Natural killer cell (primary cell): ENCODE results near the gene NEK11. TPM values are rescaled to one million over a fixed set of nuclear protein-coding genes. Genes with fewer than 3 reads are reported as not detected.

ENCODE experiments used
- ATAC-seq, 3 donors: fragments of 150-1000 bp in 2 of 3; fragments of 200-7000 bp in 1 of 3; cut with Tn5 transposase; 1 replicate in 1 of 3; 2 replicates in 2 of 3; pipeline ENCODE4 v1.10.0; 2021; ENCODE audit warnings: mild to moderate bottlenecking in 2 of 3, moderate library complexity in 2 of 3
- DNase-seq, 2 donors: peaks; one replicate each; pipeline versions ENCODE4 v3.0.0 to v3.0.0-alpha.2; 2013 to 2021; ENCODE audit warnings: mixed read lengths in 1 of 2
- H3K27ac ChIP-seq: one replicate; pipeline ENCODE4 v1.5.1; 2013; ENCODE audit warnings: mild to moderate bottlenecking, low read length
- H3K27me3 ChIP-seq: one replicate; pipeline ENCODE4 v1.6.1; 2013; ENCODE audit warnings: low read length; ENCODE audit not compliant: control insufficient read depth, insufficient read depth
- H3K36me3 ChIP-seq: one replicate; pipeline ENCODE4 v1.6.1; 2013; ENCODE audit warnings: low read length; ENCODE audit not compliant: control insufficient read depth, insufficient read depth
- H3K4me1 ChIP-seq: one replicate; pipeline ENCODE4 v1.6.1; 2013; ENCODE audit warnings: low read length; ENCODE audit not compliant: control insufficient read depth, insufficient read depth
- H3K4me3 ChIP-seq: one replicate; pipeline ENCODE4 v1.5.1; 2013; ENCODE audit warnings: low read length
- H3K9me3 ChIP-seq: one replicate; pipeline ENCODE4 v1.6.1; 2013; ENCODE audit warnings: low read length; ENCODE audit not compliant: control insufficient read depth, insufficient read depth
- H3K27ac Mint-ChIP-seq, 2 donors: one replicate each; pipeline ENCODE4 v1.8.0; 2022; ENCODE audit warnings: mild to moderate bottlenecking in 2 of 2, mixed read lengths in 2 of 2, moderate library complexity in 1 of 2
- H3K27me3 Mint-ChIP-seq, 2 donors: one replicate each; pipeline ENCODE4 v1.8.0; 2022; ENCODE audit warnings: low read depth in 2 of 2, mixed read lengths in 2 of 2
- H3K36me3 Mint-ChIP-seq: one replicate; pipeline ENCODE4 v1.8.0; 2022; ENCODE audit warnings: mixed read lengths
- H3K4me1 Mint-ChIP-seq, 2 donors: one replicate each; pipeline ENCODE4 v1.8.0; 2022; ENCODE audit warnings: mixed read lengths in 2 of 2
- H3K4me3 Mint-ChIP-seq: one replicate; pipeline ENCODE4 v1.8.0; 2022; ENCODE audit warnings: mild to moderate bottlenecking, moderate library complexity, mixed read lengths
- H3K9me3 Mint-ChIP-seq, 2 donors: one replicate each; pipeline ENCODE4 v1.8.0; 2022; ENCODE audit warnings: mixed read lengths in 2 of 2
- WGBS: methylation state at CpG from one replicate; pipeline ENCODE4 v1.1.7; 2013; ENCODE audit warnings: missing lambda C conversion rate; ENCODE audit not compliant: insufficient coverage; 5-methylcytosine and 5-hydroxymethylcytosine counted together
- intact Hi-C: fragments of 100-400 bp; cut with micrococcal nuclease; formaldehyde crosslinking; loops from one replicate; pipeline ENCODE4 v1.14.2; 2022
- total RNA-seq, 4 donors: library from RNA; stranded (reverse); fragments of 120-200 nt in 1 of 4; gene quantifications; one replicate each; pipeline versions ENCODE4 v1.2.3 to v1.2.4, GENCODE V29; 2013 to 2022
- TF ChIP-seq, protein P1 (sequence below): fragments of 200-600 bp; IDR thresholded peaks from one replicate; pipeline ENCODE4 v1.8.0; 2022; ENCODE audit warnings: antibody characterized with exemption

The NEK11 gene
- total RNA-seq, 3 donors from 2014 or later (not counting 1 experiment from before 2014, with no cell fraction given): 2.6 to 3.6 (median 3.5) TPM

GRCh38 chr3:131394400-131394799, 367.7 kb downstream of the NEK11 start:
- ATAC-seq: no peak
- no peaks in the 10 kb centered on the region for H3K9me3 Mint-ChIP-seq

GRCh38 chr3:131396170-131396569, 369.5 kb downstream of the NEK11 start:
- TF ChIP-seq, protein P1, sequence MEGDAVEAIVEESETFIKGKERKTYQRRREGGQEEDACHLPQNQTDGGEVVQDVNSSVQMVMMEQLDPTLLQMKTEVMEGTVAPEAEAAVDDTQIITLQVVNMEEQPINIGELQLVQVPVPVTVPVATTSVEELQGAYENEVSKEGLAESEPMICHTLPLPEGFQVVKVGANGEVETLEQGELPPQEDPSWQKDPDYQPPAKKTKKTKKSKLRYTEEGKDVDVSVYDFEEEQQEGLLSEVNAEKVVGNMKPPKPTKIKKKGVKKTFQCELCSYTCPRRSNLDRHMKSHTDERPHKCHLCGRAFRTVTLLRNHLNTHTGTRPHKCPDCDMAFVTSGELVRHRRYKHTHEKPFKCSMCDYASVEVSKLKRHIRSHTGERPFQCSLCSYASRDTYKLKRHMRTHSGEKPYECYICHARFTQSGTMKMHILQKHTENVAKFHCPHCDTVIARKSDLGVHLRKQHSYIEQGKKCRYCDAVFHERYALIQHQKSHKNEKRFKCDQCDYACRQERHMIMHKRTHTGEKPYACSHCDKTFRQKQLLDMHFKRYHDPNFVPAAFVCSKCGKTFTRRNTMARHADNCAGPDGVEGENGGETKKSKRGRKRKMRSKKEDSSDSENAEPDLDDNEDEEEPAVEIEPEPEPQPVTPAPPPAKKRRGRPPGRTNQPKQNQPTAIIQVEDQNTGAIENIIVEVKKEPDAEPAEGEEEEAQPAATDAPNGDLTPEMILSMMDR: no peak
- Histone ChIP-seq H3K27ac (no peak overlapping the region), H3K27me3 (no peaks in the 10 kb centered on the region), H3K36me3 (no peaks in the 10 kb centered on the region), H3K4me3 (no peak overlapping the region), H3K9me3 (no peaks in the 10 kb centered on the region), H3K4me1 (no peaks in the 10 kb centered on the region)
- H3K9me3 Mint-ChIP-seq: no peaks in the 10 kb centered on the region
- no peaks in the 10 kb centered on the region for H3K4me1 Mint-ChIP-seq
- DNase-seq (no peak), ATAC-seq (no peak)
- intact Hi-C loops: no loop called here
- H3K27me3 Mint-ChIP-seq: peaks cover 4 to 7% of the 10 kb centered on the region in 2 donors
- H3K27ac Mint-ChIP-seq: no peak overlapping the region
- H3K36me3 Mint-ChIP-seq: no peaks in the 10 kb centered on the region
- H3K4me3 Mint-ChIP-seq: no peak overlapping the region

More at GRCh38 chr3:131394400-131394799, 367.7 kb downstream of the NEK11 start:
- no peak overlapping the region for H3K4me3 ChIP-seq
- H3K4me1 ChIP-seq: peaks cover 2% of the 10 kb centered on the region
- no peaks in the 10 kb centered on the region for H3K27me3 ChIP-seq
- no peaks in the 10 kb centered on the region for H3K4me1 Mint-ChIP-seq
- H3K27ac ChIP-seq: no peak overlapping the region
- no peak for DNase-seq
- intact Hi-C loops: no loop called here
- no peak overlapping the region for H3K27ac Mint-ChIP-seq
- H3K36me3 Mint-ChIP-seq: no peaks in the 10 kb centered on the region
- H3K4me3 Mint-ChIP-seq: no peak overlapping the region
- H3K9me3 ChIP-seq: no peaks in the 10 kb centered on the region
- no peaks in the 10 kb centered on the region for H3K27me3 Mint-ChIP-seq
- H3K36me3 ChIP-seq: no peaks in the 10 kb centered on the region
- TF ChIP-seq, protein P1: no peak

GRCh38 chr3:131397889-131398288, 371.2 kb downstream of the NEK11 start:
- Mint-ChIP-seq H3K4me3 (no peak overlapping the region), H3K27me3 (peaks cover 4 to 7% of the 10 kb centered on the region in 2 donors), H3K9me3 (no peaks in the 10 kb centered on the region), H3K4me1 (no peaks in the 10 kb centered on the region), H3K27ac (no peak overlapping the region), H3K36me3 (no peaks in the 10 kb centered on the region)
- DNase-seq (no peak), ATAC-seq (no peak)
- H3K9me3 ChIP-seq: no peaks in the 10 kb centered on the region
- WGBS: 92% methylated on average over 4 of the region's 4 CpGs
- no peaks in the 10 kb centered on the region for H3K4me1 ChIP-seq
- TF ChIP-seq, protein P1: no peak
- intact Hi-C loops: no loop called here
- no peaks in the 10 kb centered on the region for H3K27me3 ChIP-seq
- no peak overlapping the region for H3K4me3 ChIP-seq
- no peaks in the 10 kb centered on the region for H3K36me3 ChIP-seq
- H3K27ac ChIP-seq: no peak overlapping the region

Other genes with a start within 250 kb of the NEK11 start
- gene ATP2C1, start 132.8 kb upstream of the NEK11 start, total RNA-seq: 10 to 100 TPM; 58.8 to 72.9 (median 60.6) TPM
- 10 to 100 TPM; 22.8 to 28.8 (median 24.3) TPM for gene ASTE1, start 52 bp upstream of the NEK11 start, total RNA-seq